ENCODE data around the gene PEF1. TPM values are rescaled to one million over a fixed set of nuclear protein-coding genes. Genes with fewer than 3 reads are reported as not detected.

PEF1 gene
- total and polyA plus RNA-seq, 2 donors (not counting 3 experiments of a cell fraction or from before 2014, with no cell fraction given), result 73.3 to 161 TPM

- H3K79me2 ChIP-seq (ENCODE audit: control insufficient read depth, insufficient read depth, low read length), result no peaks in the 10 kb centered on the region
- H3K36me3 ChIP-seq (ENCODE audit: control insufficient read depth in 2 of 2, extremely low read depth in 1 of 2, insufficient read depth in 2 of 2, low read length in 2 of 2), result peaks cover 0 to 1% of the 10 kb centered on the region in 2 experiments
- intact Hi-C loops (cut with micrococcal nuclease) (no loop called here), dilution Hi-C loops (cut with MboI; ENCODE audit: extremely low pct_ligation_motif_present, low sequenced_read_pairs) (no loop called here)
- no peak for DNase-seq (ENCODE audit: low read depth, low spot score)
- H4K20me1 ChIP-seq (replicated peaks; ENCODE audit: control insufficient read depth, extremely low read depth, insufficient read depth, low read length), result no peaks in the 10 kb centered on the region
- H3K4me1 ChIP-seq (ENCODE audit: control insufficient read depth, extremely low read depth, insufficient read depth, low read length), result no peaks in the 10 kb centered on the region
- no peaks in the 10 kb centered on the region for H3K9me3 ChIP-seq (replicated peaks; ENCODE audit: control insufficient read depth, insufficient read depth, low read length)
- no peak overlapping the region for H2AFZ ChIP-seq (ENCODE audit: low read depth, low read length)
- H3K9ac ChIP-seq (replicated peaks; ENCODE audit: extremely low read depth, insufficient read depth, low read length), result no peak overlapping the region
- FAIRE-seq, result no peak
- H3K4me3 ChIP-seq (replicated peaks in 1 of 3; ENCODE audit: insufficient read depth in 1 of 3, low read depth in 1 of 3, low read length in 3 of 3), result no peak overlapping the region
- H3K27ac ChIP-seq (ENCODE audit: insufficient read depth, low read depth, low read length), result no peak overlapping the region
- ChIA-PET CTCF (interaction anchor here (0.9 to 1.5 kb wide), 3 partner anchors 9 to 227 kb away, joined by 3 to 4 read pairs (median 3); no protein-coding TSS in a partner anchor), POLR2A (no interaction called here)
- H3K4me2 ChIP-seq (ENCODE audit: insufficient read depth, low read length), result no peak overlapping the region
- no peak for TF ChIP-seq MYC (IDR thresholded peaks at IDR 0.05; ENCODE audit: low read depth, low read length)
- TF ChIP-seq, protein P1, sequence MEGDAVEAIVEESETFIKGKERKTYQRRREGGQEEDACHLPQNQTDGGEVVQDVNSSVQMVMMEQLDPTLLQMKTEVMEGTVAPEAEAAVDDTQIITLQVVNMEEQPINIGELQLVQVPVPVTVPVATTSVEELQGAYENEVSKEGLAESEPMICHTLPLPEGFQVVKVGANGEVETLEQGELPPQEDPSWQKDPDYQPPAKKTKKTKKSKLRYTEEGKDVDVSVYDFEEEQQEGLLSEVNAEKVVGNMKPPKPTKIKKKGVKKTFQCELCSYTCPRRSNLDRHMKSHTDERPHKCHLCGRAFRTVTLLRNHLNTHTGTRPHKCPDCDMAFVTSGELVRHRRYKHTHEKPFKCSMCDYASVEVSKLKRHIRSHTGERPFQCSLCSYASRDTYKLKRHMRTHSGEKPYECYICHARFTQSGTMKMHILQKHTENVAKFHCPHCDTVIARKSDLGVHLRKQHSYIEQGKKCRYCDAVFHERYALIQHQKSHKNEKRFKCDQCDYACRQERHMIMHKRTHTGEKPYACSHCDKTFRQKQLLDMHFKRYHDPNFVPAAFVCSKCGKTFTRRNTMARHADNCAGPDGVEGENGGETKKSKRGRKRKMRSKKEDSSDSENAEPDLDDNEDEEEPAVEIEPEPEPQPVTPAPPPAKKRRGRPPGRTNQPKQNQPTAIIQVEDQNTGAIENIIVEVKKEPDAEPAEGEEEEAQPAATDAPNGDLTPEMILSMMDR (IDR thresholded peaks at IDR 0.05; ENCODE audit: extremely low read depth in 1 of 2, insufficient read depth in 1 of 2, low read depth in 1 of 2, low read length in 2 of 2), result no peak
- TF ChIP-seq, protein P2, sequence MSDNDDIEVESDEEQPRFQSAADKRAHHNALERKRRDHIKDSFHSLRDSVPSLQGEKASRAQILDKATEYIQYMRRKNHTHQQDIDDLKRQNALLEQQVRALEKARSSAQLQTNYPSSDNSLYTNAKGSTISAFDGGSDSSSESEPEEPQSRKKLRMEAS (IDR thresholded peaks at IDR 0.05; ENCODE audit: insufficient read depth, insufficient read length), result no peak
- no peak for TF ChIP-seq POLR2A (IDR thresholded peaks at IDR 0.05; ENCODE audit: low read depth, low read length)
- no peak for TF ChIP-seq GATA2 (IDR thresholded peaks at IDR 0.05; ENCODE audit: insufficient read depth, insufficient read length, low read depth, low read length)
- TF ChIP-seq FOS (IDR thresholded peaks at IDR 0.05; ENCODE audit: borderline replicate concordance, insufficient read depth, low read length), result no peak
- TF ChIP-seq JUN (IDR thresholded peaks at IDR 0.05; ENCODE audit: borderline replicate concordance, insufficient read depth, insufficient read length, low read depth), result no peak
- no peak for TF ChIP-seq EZH2 (IDR thresholded peaks at IDR 0.05; ENCODE audit: borderline replicate concordance, low read depth, low read length, severe bottlenecking)
- TF ChIP-seq POLR2AphosphoS5 (IDR thresholded peaks at IDR 0.05; ENCODE audit: insufficient read depth, low read depth, low read length), result no peak
- peaks cover 0 to 1% of the 10 kb centered on the region in 2 experiments for H3K27me3 ChIP-seq (ENCODE audit: control insufficient read depth in 2 of 2, insufficient read depth in 2 of 2, low read length in 2 of 2)
- no peaks in the 10 kb centered on the region for H3K9me1 ChIP-seq (replicated peaks; ENCODE audit: control insufficient read depth, extremely low read depth, insufficient read depth, low read length)
- no TSS peak for BruUV-seq (replicated peaks)
Measured at GRCh38 chr1:31621498-31621820, 23.2 kb downstream of the PEF1 start.
